Right ventricle myocardium superior (tissue), 1 donor: ENCODE measurements around the gene ARHGEF6. TPM values are rescaled to one million over a fixed set of nuclear protein-coding genes. Genes with fewer than 3 reads are reported as not detected.
A peak's percentile ranks its signal among the peaks of the same experiment; 100 is the strongest.
"Not testable (repeated sequence)": the region's sequence is repeated elsewhere in the genome, so short reads cannot be mapped to it uniquely, and the experiment has no call there.

ENCODE experiments used
- ATAC-seq: fragments of 200-7000 bp; cut with Tn5 transposase; one replicate; pipeline ENCODE4 v1.9.1; 2020; ENCODE audit warnings: mild to moderate bottlenecking; ENCODE audit not compliant: poor library complexity
- DNase-seq: peaks from one replicate; pipeline ENCODE4 v3.0.0-alpha.2; 2020
- intact Hi-C: fragments of 100-400 bp; cut with DNase I; formaldehyde crosslinking; loops from one replicate; pipeline ENCODE4 v1.11.2; 2022
- long read RNA-seq: library from polyadenylated mRNA; unstranded; transcript quantifications from one replicate; pipeline ENCODE4 v2.0.0, GENCODE V29; 2021
- total RNA-seq: library from RNA; stranded (reverse); fragmentation: NEBNext Ultra II Directional; extraction: Animal tissue kit (Norgen Biotek cat#: 25700); gene quantifications from one replicate; pipeline ENCODE4 v1.2.1, GENCODE V29; 2021
- donor health status: DM: no; HTN: yes; CAD: no; lungs with severe emphysema.

Gene ARHGEF6, protein sequence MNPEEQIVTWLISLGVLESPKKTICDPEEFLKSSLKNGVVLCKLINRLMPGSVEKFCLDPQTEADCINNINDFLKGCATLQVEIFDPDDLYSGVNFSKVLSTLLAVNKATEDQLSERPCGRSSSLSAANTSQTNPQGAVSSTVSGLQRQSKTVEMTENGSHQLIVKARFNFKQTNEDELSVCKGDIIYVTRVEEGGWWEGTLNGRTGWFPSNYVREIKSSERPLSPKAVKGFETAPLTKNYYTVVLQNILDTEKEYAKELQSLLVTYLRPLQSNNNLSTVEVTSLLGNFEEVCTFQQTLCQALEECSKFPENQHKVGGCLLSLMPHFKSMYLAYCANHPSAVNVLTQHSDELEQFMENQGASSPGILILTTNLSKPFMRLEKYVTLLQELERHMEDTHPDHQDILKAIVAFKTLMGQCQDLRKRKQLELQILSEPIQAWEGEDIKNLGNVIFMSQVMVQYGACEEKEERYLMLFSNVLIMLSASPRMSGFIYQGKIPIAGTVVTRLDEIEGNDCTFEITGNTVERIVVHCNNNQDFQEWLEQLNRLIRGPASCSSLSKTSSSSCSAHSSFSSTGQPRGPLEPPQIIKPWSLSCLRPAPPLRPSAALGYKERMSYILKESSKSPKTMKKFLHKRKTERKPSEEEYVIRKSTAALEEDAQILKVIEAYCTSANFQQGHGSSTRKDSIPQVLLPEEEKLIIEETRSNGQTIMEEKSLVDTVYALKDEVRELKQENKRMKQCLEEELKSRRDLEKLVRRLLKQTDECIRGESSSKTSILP
- 36.8 TPM for total RNA-seq
- long read RNA-seq, full-length matches to known transcripts, result 18 of 72 reads
- long read RNA-seq, partial matches to known transcripts, result 10 of 72 reads
- long read RNA-seq, other reads (novel, unspliced or antisense), result 44 of 72 reads

DNA sequence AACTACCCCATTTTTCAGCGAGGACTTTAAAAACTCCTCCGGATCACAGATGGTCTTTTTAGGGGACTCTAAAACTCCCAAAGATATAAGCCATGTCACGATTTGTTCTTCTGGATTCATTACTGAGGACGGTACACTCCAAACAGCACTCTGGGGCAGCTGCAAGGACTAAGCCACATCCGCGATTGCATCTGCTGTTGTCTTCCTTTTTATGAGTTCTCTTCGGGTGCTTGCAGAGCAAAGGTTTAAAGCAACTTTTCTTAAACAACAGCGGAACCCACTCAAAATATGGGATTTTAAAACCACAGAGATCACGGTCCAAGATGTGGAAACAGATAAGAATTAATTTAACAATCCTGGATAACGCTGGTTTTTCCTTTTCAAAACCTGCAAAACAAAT is at the start of gene ARHGEF6:
Gene ARHGEF6, minus strand, starts transcription at position 170 of the 400 bp plus-strand sequence. Its CDS starts 50 bp downstream, at position 120.
- DNase-seq (no peak), ATAC-seq (peak; percentile 70)
- intact Hi-C loops, result no loop called here

DNA sequence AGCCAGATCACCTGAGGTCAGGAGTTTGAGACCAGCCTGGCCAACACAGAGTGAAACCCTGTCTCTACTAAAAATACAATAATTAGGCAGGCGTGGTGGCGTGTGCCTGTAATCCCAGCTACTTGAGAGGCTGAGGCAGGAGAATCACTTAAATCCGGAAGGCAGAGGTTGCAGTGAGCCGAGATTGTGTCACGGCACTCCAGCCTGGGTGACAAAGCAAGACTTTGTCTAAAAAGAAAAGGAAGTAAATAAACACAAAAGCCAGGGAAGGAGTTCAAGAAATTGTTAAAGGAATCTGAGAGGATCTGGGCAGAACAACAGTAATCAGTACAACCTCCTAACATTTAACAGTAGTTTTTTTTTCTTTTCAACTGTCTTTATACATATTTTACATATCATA is 48.7 kb upstream of the ARHGEF6 start:
- ATAC-seq, result no peak
- intact Hi-C loops, result no loop called here
- DNase-seq, result no peak

DNA sequence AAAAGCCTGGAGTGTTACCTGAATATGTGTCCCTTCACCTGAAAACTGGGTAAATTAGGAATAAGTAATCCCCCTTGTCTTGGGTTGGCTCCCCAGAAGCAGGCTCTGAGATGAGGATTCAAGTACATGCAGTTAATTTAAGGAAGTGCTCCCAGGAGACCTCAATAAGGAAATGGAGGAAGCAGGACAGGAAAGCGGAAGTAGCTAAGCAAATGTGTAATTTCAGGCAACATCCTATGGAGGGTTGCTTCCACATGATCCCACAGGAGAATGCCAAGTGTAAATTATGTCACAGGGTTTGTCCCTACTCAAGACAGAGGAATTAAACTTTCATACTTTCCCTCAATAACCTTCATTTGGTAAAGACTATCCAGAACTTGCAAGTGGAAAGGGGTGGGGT is 48.1 kb upstream of the ARHGEF6 start:
- intact Hi-C loops, result no loop called here
- DNase-seq (no peak), ATAC-seq (no peak)

GRCh38 chrX:136827026-136827425 is 46.3 kb upstream of the ARHGEF6 start:
- DNase-seq (no peak), ATAC-seq (no peak)
- intact Hi-C loops, result no loop called here

DNA sequence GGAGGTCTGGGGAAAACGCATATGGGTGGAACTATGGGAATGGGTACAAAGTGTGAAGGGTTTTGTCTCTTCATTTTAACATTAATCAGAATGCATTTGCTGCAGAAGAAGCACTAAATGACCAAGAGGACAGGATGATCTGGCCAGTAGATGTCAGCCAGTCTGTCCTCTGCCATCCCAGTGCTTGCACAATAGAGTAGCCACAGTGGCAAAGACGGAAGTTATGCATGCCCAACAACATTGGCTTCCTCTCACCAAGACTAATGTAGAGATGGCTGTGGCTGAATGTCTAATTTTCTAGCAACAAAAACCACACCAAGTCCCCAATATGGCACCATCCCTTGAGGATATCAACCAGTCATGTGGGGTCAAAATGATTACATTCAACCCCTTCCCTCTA is 45.0 kb upstream of the ARHGEF6 start:
- no peak for ATAC-seq
- intact Hi-C loops, result no loop called here

GRCh38 chrX:136823175-136823574 is 42.4 kb upstream of the ARHGEF6 start:
- DNase-seq (no peak), ATAC-seq (no peak)
- intact Hi-C loops, result no loop called here

More for the DNA sequence above, 45.0 kb upstream of the ARHGEF6 start:
- no peak for DNase-seq

GRCh38 chrX:136822337-136823095 is 41.8 kb upstream of the ARHGEF6 start:
- no peak for ATAC-seq
- no peak for DNase-seq
- intact Hi-C loops, result no loop called here

- DNase-seq, intact Hi-C loops, ATAC-seq: not testable (repeated sequence)
Observed at GRCh38 chrX:136819756-136820155, 39.0 kb upstream of the ARHGEF6 start.

GRCh38 chrX:136819031-136819703 is 38.4 kb upstream of the ARHGEF6 start:
- DNase-seq, result no peak
- no peak for ATAC-seq
- intact Hi-C loops, result no loop called here

DNA sequence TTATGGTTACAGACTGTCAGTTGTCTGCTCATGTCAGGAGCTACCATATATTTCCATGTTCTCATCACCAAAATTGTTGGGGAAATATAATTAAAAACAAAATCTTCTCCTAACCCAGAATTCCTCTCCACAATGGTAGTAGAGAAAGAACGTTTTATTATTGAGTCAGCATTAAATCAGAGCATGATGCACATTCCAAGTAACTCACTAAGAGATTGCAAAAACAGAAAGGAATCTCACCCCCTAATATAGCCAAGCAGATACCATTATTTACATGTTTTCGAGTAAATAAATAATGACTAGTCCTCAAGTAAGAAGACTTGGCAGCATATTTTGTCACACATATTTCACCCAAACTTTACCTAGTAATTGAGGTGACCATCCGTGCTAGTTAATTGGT is 36.2 kb upstream of the ARHGEF6 start:
- no peak for ATAC-seq
- intact Hi-C loops, result no loop called here
- DNase-seq, result no peak

- intact Hi-C loops, result no loop called here
- DNase-seq, result no peak
- peak; percentile 20 for ATAC-seq
Observed at GRCh38 chrX:136814847-136815750, 34.4 kb upstream of the ARHGEF6 start.

GRCh38 chrX:136812286-136812685 is 31.6 kb upstream of the ARHGEF6 start:
- ATAC-seq (no peak), DNase-seq (no peak)
- intact Hi-C loops, result no loop called here

DNA sequence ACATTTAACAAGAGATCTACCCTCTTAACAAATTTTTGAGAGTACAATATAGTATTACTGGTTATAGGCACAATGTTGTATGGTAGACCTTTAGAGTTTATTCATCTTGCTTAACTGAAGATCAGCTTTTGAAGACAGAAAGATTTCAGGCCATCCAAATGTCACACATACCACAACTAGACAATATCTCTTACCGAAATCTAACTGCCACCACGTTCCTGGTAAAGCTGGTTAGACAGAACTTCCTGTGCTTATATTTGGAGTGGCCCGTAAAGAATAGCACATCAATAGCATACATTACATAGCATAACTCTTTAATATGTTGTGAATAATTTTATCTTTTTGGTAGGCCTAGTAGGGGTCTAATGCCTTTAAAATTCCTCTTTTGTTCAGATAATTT is 29.8 kb upstream of the ARHGEF6 start:
- DNase-seq (no peak), ATAC-seq (no peak)
- intact Hi-C loops, result no loop called here

DNA sequence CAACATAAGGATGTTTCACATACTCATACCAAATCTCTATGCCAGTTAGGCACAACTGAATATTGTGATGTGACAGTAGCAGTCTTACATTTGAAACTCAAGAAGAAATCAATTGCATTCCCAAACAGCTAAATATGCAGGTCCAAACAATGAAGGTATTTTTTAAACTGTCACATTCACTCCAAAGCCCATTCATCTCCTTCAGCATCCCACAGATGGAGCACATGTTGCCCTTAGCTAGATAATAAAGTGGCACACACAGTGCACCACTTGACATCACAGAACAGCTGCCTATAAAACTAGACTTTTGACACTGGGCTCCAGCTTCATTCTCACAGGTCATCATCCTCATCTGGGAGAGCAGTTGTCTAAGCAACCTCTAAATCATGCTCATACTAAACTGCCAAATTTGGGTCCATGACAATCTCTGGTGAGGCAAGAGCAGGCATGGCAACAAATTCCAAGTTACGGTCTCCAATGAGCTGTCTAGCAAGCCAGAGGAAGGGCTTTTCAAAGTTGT is 26.2 kb upstream of the ARHGEF6 start:
- no peak for ATAC-seq

GRCh38 chrX:136802515-136802914 is 21.8 kb upstream of the ARHGEF6 start:
- intact Hi-C loops, result no loop called here
- DNase-seq (no peak), ATAC-seq (no peak)

More for the DNA sequence above, 26.2 kb upstream of the ARHGEF6 start:
- DNase-seq, result no peak
- intact Hi-C loops, result no loop called here

GRCh38 chrX:136797787-136798186 is 17.1 kb upstream of the ARHGEF6 start:
- ATAC-seq (no peak), DNase-seq (no peak)
- intact Hi-C loops, result no loop called here

DNA sequence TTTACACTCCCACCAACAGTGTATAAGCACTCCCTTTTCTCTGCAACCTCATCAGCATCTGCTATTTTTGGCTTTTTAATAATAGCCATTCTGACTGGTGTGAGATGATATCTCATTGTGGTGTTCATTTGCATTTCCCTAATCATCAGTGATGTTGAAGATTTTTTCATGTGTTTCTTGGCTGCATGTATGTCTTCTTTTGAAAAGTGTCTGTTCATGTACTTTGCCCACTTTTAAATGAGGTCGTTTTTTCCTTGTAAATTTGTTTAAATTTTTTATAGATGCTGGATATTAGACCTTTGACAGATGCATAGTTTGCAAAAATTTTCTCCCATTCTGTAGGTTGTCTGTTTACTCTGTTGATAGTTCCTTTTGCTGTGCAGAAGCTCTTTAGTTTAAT is 14.4 kb upstream of the ARHGEF6 start:
- ATAC-seq, intact Hi-C loops, DNase-seq: not testable (repeated sequence)
